Stimulated activated CD4-positive, alpha-beta T cell treated with anti-CD3 and anti-CD28 coated beads, Interleukin-2, amount 100 ng/mL, for 48 hours (primary cell): ENCODE measurements around the gene AP1S3.
A peak's percentile ranks its signal among the peaks of the same experiment; 100 is the strongest.

Source experiments
- DNase-seq, 2 donors: peaks; one replicate each; pipeline ENCODE4 v3.0.0-alpha.2; 2020

AP1S3 gene

DNA sequence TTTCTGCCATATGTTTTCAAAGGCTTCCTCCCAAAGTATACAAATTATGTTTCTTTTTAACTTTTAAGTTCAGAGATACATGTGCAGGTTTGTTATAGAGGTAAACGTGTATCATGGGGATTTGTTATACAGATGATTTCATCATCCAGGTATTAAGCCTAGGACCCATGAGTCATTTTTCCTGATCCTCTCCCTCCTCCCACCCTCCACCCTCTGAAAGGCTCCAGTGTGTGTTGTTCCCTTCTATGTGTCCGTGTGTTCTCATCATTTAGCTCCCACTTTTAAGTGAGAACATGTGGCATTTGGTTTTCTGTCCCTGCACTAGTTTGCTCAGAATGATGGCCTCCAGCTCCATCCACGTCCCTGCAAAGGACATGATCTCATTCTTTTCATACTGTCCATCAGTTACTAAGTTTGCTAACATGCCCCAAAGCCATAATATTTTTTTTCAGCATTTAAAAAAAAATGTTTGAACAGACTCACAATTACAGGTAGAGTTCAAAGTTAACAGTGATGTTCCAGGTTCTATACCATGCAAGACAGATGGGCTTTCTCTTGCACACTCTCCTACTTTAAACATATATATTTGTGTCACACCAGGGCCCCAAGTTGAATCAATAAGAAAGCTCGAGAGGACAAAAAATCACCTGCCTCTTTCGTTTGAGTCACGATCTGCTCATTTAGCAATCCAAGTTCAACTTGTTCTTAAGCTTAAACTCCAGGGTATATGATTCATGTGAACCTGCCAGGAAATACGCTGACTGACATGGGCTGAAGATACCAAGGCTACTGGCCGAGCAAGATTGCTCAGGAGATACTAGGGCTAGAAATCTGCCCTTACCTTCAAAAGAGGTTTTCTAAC lies 77.6 kb downstream of the AP1S3 start:
- DNase-seq = no peak

DNA sequence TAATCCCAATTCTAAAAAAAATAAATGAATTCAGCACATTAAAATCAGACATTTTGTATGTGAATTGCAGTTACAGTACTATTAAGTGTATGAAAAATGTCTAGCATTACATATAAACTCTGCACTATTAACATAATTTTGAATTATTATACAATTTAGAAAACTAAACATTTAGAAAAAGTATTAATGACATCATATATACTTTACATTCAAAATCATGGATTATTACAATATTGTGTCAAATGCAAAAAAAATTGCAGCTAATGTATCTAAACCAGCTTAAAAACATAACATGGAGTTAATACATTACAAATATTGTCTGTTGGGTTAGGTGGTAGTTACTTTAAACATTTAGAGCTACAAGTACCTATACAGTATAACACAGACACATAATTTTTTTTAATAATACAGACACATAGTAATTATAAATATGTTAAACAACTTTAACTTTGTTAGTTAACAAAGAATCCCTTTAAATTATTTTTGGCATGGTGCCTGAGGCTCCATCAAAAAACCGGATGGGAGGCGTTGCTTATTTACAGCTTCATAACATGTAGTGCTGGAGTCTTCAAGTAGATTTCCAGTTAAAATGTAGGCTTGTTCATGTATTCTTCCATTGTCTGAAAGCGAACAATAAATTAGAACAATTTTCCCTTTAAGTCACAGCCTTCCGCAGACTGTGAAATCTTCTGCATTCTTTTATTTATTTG lies 79.1 kb downstream of the AP1S3 start:
- DNase-seq = no peak

DNA sequence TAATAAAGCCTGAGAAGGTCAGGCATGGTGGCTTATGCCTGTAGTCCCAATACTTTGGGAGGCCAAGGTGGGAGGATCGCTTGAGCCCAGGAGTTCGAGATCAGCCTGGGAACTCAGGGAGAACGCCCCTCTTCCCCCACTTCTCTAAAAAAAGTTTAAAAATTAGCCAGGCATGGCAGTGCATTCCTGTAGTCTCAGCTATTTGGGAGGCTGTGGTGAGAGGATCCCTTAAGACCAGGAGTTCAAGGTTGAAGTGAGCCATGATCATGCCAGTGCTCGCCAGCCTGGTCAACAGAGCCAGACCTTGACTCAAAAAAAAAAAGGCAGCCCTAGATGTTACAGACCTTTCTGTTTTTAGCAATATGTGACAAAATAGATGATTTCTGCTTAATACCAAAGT lies 83.4 kb downstream of the AP1S3 start:
- no peak for DNase-seq

DNA sequence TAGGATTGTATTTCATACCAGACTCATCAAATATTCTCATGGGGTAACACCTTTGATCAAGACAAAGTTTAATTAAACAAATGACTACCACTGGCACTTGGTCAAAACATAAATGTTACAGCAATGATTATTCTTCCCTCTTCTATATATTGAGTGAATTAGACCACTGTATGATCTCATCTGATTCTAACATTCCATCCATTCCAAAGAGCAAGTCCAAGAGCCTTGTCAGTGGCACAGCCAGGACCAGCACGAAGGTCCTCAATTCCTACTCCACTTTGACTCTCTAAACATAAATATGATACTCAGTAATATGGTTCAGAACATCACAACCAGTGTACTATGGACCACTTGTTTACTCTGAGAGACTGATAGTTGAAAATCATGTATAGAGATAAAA lies 86.4 kb downstream of the AP1S3 start:
- no peak for DNase-seq

DNA sequence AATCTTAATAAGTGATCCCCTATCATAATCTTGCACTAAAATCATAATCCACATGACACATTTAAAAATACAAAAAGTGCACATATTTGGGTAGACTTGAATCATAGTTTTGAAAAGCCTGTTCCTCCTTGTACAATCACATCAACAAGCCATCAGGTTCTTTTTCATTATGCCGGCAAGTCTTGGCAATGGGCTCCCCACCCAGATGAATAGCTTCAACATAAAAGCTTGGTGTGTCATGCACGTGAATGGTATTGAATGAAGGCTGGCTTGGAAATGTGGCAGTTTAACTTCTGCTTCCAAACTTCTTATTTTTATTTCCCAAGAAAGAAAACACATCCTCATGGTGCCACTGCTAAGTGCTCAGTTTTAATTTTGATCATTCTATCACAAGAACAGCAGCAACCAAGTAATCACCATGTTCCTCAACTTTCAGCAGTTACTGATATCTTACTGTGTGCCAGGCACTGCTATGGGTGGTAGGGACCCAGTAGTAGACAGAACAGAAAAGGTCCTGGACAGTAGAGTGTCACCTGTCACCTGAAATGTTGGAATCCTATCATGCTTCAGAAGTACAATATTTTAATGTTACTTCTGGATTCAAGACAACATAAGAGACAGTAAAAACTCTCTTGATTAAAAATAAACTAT lies 89.9 kb downstream of the AP1S3 start:
- no peak for DNase-seq

DNA sequence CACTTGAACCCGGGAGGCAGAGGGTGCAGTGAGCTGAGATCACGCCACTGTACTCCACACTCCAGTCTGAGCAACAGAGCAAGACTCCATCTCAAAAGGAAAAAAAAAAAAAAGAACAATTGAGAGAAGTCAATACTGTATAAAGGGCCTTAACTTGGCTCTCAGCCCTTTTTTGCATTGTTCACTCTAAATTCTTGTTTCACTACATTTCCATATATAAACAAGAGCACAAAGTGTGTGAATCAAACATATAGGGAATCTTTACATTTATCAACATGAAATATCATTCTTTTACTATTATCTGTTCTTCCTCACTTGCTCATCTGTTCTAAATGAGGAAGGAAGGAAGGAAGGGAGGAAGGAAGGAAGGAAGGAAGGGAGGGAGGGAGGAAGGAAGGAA lies 90.8 kb downstream of the AP1S3 start:
- no peak for DNase-seq

DNA sequence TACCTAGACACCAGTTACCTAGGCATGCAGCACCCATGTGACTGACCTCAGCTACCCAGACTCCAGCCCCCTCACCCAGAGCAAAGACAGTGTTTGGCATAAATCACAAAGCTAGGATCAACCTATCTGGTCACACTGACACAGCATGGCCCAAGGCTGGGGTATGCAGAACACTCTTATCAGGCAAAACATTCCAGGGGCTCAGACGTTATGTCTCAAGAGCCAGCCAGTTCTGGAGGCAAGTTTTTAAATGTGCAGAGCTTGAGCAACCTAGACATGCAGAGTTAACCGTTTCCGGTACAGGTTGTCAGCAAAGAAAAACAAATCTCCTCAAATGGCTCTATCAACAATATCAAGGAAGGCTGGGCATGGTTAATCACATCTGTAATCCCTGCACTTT lies 92.8 kb downstream of the AP1S3 start:
- no peak for DNase-seq

DNA sequence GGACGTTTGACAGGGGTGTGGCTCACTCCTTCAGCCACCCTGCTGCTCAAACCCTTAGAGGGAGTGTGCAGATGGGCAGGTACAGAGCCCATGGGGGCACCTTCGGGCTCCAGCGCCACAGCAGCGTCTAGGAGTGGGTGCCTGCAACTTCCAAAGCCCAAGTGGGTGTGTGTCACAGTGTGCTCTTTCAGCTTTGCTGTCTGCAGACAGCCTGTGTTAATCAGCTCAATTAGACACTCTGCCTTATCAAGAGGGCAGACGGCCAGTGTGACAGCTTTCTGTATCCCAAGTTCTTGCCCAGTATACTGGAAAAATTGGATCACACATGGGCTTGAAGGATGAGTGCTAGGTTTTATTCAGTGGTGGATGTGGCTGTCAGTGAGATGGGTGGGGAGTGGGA lies 96.7 kb downstream of the AP1S3 start:
- no peak for DNase-seq

DNA sequence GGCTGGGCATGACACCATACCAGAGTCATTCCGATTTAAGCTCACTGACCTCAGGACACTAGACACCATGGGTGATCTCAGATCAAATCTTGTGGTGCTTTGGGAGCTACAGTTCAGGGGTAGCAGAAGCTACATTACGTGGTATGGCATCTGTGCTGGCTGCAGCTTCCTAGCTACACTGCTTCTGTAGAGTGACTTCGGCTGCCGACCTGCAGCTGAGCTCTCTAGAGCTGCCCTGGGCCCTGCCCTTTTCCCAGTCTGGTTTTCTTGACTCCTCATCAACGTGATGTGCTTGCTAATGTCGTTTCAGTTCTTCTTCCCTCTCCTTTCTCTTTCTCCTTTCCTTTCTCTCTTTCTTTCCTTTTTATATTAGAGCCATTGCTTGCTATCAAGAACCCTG lies 100.2 kb downstream of the AP1S3 start:
- DNase-seq = no peak

DNA sequence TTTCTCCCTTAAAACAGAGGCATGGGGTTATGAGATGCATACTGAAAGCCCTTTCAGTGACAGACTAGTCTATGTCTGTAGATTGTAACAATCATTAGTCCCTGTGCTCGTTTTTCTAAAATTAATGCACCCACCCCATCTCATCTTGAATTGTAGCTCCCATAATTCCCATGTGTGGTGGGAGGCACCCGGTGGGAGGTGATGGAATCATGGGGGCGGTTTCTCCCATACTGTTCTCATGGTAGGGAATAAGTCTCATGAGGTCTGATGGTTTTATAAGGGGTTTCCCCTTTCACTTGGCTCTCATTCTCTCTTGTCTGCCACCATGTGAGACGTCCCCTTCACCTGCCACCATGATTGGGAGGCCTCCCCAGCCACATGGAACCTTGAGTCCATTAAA lies 100.9 kb downstream of the AP1S3 start:
- no peak for DNase-seq

DNA sequence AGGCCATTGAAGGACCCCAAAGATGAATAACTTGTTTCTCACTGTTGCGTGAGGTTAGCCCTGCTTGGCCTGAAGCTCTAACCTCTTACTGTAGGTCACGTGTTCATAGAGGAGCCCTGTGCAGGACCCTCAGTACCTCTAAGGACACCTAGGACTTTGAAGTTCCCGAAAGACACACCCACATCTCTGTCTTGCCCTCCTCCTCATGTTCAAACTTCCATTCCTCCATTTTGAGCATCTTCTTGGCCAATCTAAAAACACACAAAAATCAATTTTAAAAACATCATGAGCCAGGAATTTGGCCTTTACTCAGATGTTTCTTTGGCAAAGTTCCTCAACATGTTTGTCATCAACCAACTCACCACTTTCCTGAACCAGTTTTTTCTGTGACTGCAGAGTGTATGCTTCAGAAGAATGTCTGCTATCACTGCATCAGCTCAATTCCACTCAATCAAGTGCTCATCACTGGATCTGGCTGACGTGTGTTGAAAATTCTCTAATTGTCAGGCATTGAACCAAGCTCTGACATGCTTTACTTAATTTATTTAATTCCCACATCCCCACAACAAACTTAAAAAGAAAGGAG lies 101.6 kb downstream of the AP1S3 start:
- DNase-seq = no peak

DNA sequence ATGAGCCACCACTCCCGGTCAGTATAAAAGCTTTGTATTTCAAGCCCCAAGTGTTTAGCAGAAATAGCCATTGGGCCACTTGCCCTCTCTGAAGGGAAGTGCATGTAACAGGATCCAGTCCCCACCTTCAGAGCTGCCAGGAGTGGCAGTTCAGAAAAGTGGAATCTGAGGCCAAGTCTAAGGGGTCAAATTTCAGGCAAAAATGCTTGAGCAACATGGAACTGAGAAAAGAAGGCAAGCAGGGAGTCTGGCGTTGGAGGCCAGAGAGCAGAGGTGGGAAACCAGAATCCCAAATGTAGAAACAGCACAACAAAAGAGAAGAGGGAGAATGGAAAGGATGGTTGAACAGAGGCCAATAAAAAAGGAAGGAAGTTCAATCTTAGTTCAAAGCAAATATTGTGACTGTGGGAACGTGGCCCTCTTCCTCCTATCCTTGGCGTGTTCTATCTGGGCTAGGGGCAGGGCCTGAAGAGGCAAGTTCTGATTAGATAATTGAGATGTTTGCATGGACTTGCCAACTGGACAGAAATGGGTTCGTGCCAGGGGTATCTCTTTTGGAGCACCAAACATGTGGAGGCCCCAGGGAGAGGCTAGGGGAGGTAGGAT lies 102.2 kb downstream of the AP1S3 start:
- no peak for DNase-seq

DNA sequence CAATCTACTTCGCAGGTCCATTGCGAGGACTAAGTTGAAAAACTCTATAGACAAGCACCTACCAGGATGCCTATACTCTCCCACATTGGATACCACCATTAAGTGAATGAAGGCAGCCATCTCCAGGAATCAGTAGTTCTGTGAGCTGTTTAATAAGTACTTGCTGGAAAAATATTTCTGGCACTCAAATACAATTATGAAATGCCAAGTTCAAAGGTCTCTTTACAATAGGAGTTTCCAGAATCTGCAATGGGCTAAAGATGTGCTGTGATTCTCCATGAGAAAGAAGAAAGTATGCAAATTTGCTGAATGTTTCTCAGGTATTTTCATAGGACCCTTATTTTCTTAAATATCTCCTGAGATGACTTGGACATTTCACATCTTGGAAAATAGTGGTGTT lies 103.0 kb downstream of the AP1S3 start:
- DNase-seq = no peak

DNA sequence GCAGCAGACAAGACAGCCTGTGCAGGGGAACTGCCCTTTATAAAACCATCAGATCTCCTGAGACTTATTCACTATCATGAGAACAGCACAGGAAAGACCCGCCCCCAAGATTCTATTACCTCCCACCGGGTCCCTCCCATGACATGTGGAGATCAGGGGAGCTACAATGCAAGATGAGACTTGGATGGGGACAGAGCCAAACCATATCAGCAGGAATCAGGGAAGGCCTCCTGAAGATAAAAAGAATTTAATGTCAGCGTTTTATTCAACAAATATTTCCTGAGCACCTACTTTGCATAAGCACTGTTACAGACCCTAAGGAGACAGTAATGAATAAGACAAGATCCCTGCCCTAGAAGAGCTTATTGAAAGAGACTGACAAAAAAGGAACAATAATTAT lies 105.0 kb downstream of the AP1S3 start:
- no peak for DNase-seq

DNA sequence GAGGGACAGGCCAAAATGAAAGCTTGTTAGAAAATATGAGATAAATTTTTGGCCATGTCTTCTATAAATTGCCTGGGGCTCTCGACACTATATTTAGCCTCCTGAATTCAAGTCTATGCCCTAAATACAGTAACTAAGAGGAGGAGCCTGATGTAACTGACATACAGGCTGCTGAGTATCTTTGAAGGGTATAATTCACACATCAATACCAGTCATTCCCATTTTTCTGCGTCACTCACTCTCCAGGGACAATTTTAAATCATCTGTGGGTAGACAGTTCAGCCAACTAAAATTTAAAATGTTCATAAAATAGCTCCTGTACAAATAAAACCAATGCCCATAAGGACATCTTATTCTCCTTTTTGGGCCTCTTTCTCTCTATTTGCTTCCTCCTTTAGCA lies 105.9 kb downstream of the AP1S3 start:
- DNase-seq = no peak

DNA sequence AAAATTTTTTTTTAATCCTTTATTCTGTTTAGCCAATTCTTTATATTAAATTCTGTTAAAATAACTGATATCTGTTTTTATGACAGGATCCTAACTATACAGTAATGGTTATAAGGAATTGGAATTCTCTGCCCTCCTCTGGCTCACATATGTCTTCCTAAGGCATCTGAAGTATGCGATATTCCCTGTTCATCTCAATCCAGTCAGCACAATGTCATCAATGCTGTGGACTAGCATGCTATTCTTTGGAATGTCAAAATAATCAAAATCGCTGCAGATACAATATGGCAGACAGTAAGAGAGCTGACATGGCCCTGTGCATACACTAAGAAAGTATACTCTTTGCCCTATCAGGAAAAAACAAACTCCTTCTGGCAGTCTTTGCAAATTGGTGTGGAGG lies 107.6 kb downstream of the AP1S3 start:
- DNase-seq = no peak

DNA sequence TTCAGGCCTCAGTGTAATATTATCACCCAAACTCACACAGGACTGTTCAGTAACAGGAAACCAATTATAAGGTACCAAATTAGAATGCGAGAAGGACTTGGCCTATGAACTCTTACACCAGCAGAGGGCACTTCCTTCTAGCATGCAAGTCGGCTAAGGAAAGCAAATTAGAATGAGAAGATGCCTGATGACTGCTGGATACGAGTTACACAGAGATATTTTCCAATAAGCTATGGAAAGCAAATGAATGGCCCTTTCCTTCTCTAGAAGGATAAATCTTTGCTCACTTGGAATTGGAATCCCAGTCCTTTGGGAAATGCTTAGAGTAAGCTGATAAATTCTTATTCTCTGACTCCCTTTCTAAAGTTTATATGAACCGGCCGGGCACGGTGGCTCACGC lies 109.8 kb downstream of the AP1S3 start:
- peak in 1 of 2 donors; percentile 2 for DNase-seq

DNA sequence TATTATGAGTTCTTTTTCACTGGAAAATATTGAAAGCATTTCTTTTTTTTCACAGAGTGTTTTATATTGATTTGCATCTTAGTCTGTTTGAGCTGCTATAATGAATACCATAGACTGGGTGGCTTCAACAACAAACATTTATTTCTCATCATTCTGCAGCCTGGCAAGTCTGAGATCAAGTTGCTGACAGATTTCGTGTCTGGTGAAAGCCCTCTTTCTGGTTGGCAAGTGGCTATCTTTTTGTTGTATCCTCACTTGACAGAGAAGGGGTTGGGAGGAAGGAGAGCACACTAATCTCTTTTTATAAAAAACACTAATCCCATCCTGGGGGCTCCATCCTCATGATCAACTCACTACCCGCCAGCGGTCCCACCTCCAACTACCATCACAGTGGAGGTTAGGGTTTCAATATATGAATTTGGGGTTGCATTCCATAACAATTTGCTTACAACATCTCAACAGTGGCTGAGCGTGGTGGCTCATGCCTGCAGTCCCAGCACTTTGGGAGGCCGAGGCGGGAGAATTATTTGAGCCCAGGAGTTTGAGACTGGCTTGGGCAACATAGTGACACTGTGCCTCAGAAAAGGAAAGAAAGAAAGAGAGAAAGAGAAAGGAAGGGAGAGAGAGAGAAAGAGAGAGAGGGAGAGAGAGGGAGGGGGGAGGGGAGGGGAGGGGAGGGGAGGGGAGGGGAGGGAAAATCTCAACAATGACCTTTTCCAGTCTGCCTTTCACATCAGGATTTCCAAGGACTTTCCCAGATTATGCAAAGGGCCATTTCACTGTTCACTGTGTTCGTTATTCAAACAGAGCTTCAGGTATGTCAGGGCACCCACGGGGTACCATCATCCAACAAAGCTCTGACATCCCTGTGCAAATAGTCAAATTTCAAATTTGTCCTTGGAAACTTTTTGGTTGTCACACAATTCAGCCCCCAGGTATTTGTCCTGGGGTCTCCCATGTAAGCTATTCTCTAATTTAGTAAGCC lies 111.1 kb downstream of the AP1S3 start:
- DNase-seq = no peak

DNA sequence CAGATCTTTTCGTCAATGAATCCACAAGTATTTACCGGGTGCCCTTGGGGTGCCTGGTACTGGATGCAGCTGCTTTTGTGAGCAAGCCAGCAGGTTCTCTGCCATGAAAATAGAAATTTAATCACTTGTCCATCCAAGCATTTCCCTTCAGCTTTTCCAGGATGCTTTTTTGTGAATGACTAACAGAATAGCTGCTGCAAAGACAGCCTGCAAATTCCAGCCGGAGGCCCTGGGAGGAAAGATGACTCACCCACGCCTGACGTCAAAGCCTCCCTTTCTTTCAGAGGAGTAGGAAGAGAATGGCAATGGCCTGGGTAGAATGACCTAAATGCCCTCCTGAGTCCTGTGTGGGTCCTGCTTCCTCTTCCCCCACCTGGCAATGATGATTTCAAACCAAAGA lies 111.9 kb downstream of the AP1S3 start:
- DNase-seq = no peak

DNA sequence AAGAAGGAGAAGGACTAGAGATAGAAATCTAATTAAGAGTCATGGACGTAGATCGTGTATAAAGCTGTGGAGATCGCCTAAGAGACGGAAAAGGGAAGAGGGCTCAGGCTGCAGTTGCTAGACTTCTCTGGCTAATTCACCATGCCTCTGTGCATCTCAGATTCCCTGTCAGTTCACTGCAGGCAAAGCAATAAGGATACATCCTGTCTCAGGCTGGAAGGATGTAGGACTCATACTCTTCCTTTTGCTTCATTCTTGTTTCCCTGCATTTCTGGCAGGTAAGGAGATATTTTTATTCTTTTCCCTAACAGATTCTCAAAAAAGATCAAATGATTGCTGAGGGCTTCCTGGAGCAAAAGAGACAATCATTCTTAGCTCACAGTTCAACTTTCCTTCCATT lies 112.5 kb downstream of the AP1S3 start:
- DNase-seq = no peak

DNA sequence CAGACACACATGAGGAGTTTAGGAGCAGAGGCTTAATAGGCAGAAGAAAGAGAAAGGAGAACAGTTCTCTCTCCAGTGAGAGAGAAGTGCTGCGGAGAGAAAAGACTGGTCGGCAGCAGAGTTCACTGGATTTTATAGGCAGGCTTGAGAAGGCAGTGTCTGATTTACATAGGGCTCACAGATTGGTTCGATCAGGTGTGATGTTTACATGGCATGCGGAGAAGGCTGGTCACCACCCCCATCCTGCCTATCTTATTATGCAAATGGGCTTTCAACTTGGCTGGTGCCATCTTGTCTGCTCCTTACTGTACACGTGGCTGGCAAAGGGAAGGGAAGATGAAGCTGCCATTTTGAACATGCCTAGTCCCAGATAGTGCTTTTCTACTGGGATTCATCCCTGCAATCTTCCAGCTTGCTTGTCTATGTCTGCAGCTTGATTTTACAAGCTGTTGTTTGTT lies 113.4 kb downstream of the AP1S3 start:
- DNase-seq = no peak

DNA sequence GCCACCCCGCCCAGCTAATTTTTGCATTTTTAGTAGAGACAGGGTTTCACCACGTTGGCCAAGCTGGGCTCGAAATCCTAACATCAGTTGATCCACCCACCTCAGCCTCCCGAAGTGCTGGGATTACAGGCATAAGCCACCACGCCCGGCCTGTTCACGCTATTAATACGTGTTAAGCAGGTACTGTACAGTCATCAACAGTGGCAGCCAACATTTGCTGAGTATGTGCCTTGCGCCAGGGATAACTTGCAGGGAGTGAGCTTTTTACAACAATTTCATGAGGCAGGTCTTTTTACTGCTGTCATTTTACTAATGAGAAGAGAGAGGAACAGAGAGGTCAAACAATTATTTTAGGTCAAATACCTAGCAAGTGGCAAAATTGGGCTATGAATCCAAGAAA lies 115.2 kb downstream of the AP1S3 start:
- no peak for DNase-seq
